ENCODE measurements around the gene DNTTIP2. TPM values are rescaled to one million over a fixed set of nuclear protein-coding genes. Genes with fewer than 3 reads are reported as not detected.
"Not testable (repeated sequence)": the region's sequence is repeated elsewhere in the genome, so short reads cannot be mapped to it uniquely, and the experiment has no call there.

The DNTTIP2 gene
- total RNA-seq, 1 donor from 2014 or later, result 54.0 TPM

GRCh38 chr1:93851878-93852277 lies 27.1 kb downstream of the DNTTIP2 start:
- H3K36me3 Mint-ChIP-seq (ENCODE audit: unreplicated experiment), result peaks cover 19% of the 10 kb centered on the region
- H3K27ac Mint-ChIP-seq (ENCODE audit: unreplicated experiment), result no peak overlapping the region
- H3K27me3 Mint-ChIP-seq (ENCODE audit: unreplicated experiment), result peaks cover 12% of the 10 kb centered on the region

GRCh38 chr1:93851327-93851712 lies 27.7 kb downstream of the DNTTIP2 start:
- Mint-ChIP-seq H3K36me3 (ENCODE audit: unreplicated experiment) (peaks cover 17% of the 10 kb centered on the region), H3K4me1 (ENCODE audit: low read depth, unreplicated experiment) (peaks cover 1% of the 10 kb centered on the region), H3K27me3 (ENCODE audit: unreplicated experiment) (peaks cover 12% of the 10 kb centered on the region), H3K27ac (ENCODE audit: unreplicated experiment) (no peak overlapping the region), H3K4me3 (ENCODE audit: unreplicated experiment) (no peak overlapping the region), H3K9me3 (ENCODE audit: unreplicated experiment) (peaks cover 22% of the 10 kb centered on the region)
- no peak for DNase-seq
- TF ChIP-seq CTCF (IDR thresholded peaks at IDR 0.05; ENCODE audit: partially characterized antibody, unreplicated experiment), result no peak

More at GRCh38 chr1:93851878-93852277, 27.1 kb downstream of the DNTTIP2 start:
- H3K4me3 Mint-ChIP-seq (ENCODE audit: unreplicated experiment), result no peak overlapping the region
- peaks cover 23% of the 10 kb centered on the region for H3K9me3 Mint-ChIP-seq (ENCODE audit: unreplicated experiment)
- peaks cover 1% of the 10 kb centered on the region for H3K4me1 Mint-ChIP-seq (ENCODE audit: low read depth, unreplicated experiment)
- DNase-seq, result no peak
- no peak for TF ChIP-seq CTCF (IDR thresholded peaks at IDR 0.05; ENCODE audit: partially characterized antibody, unreplicated experiment)

GRCh38 chr1:93850687-93851326 lies 28.2 kb downstream of the DNTTIP2 start:
- not testable (repeated sequence) for H3K27ac Mint-ChIP-seq (ENCODE audit: unreplicated experiment); H3K4me3 Mint-ChIP-seq (ENCODE audit: unreplicated experiment); H3K4me1 Mint-ChIP-seq (ENCODE audit: low read depth, unreplicated experiment)
- peak; percentile 82 for TF ChIP-seq CTCF (IDR thresholded peaks at IDR 0.05; ENCODE audit: partially characterized antibody, unreplicated experiment)
- peaks cover 14% of the 10 kb centered on the region for H3K27me3 Mint-ChIP-seq (ENCODE audit: unreplicated experiment)
- peaks cover 24% of the 10 kb centered on the region for H3K9me3 Mint-ChIP-seq (ENCODE audit: unreplicated experiment)
- H3K36me3 Mint-ChIP-seq (ENCODE audit: unreplicated experiment), result peaks cover 17% of the 10 kb centered on the region
- DNase-seq, result peak; percentile 80

- no peak for DNase-seq
- Mint-ChIP-seq H3K27me3 (ENCODE audit: unreplicated experiment) (peaks cover 13% of the 10 kb centered on the region), H3K27ac (ENCODE audit: unreplicated experiment) (peak overlapping the region; percentile 59), H3K4me3 (ENCODE audit: unreplicated experiment) (peak overlapping the region; percentile 89), H3K4me1 (ENCODE audit: low read depth, unreplicated experiment) (peaks cover 7% of the 10 kb centered on the region), H3K9me3 (ENCODE audit: unreplicated experiment) (peaks cover 24% of the 10 kb centered on the region), H3K36me3 (ENCODE audit: unreplicated experiment) (peaks cover 5% of the 10 kb centered on the region)
- no peak for TF ChIP-seq CTCF (IDR thresholded peaks at IDR 0.05; ENCODE audit: partially characterized antibody, unreplicated experiment)
Observed at GRCh38 chr1:93848350-93848883, 30.6 kb downstream of the DNTTIP2 start.

- TF ChIP-seq CTCF (IDR thresholded peaks at IDR 0.05; ENCODE audit: partially characterized antibody, unreplicated experiment), result no peak
- H3K27ac Mint-ChIP-seq (ENCODE audit: unreplicated experiment), result peak overlapping the region; percentile 59
Observed at GRCh38 chr1:93847811-93848288, 31.2 kb downstream of the DNTTIP2 start.

More at GRCh38 chr1:93847811-93848288, 31.2 kb downstream of the DNTTIP2 start:
- Mint-ChIP-seq H3K27me3 (ENCODE audit: unreplicated experiment) (peaks cover 13% of the 10 kb centered on the region), H3K36me3 (ENCODE audit: unreplicated experiment) (peaks cover 5% of the 10 kb centered on the region), H3K9me3 (ENCODE audit: unreplicated experiment) (peaks cover 24% of the 10 kb centered on the region), H3K4me3 (ENCODE audit: unreplicated experiment) (peak overlapping the region; percentile 89), H3K4me1 (ENCODE audit: low read depth, unreplicated experiment) (peaks cover 7% of the 10 kb centered on the region)
- DNase-seq, result peak; percentile 73
